HL-60 (cell line): ENCODE data around the gene SLC43A2.
"Not testable (repeated sequence)": the region's sequence is repeated elsewhere in the genome, so short reads cannot be mapped to it uniquely, and the experiment has no call there.

Experiments
- DNase-seq, 2 experiments: peaks; one replicate each; pipeline ENCODE4 v3.0.0-alpha.2; 2010 to 2020; ENCODE audit warnings: low read depth in 1 of 2, low spot score in 1 of 2
- H3K27ac ChIP-seq: fragments of 250-450 bp; sonication (Bioruptor Pico); replicated peaks from 2 replicates; pipeline ENCODE4 v1.5.1; 2020; ENCODE audit warnings: mild to moderate bottlenecking, moderate library complexity
- H3K27me3 ChIP-seq: fragments of 250-450 bp; sonication (Bioruptor Pico); 2 replicates; pipeline ENCODE4 v1.5.1; 2021; ENCODE audit warnings: mild to moderate bottlenecking, moderate library complexity; ENCODE audit not compliant: insufficient read depth, poor library complexity, severe bottlenecking
- H3K4me3 ChIP-seq: replicated peaks from 2 replicates; pipeline ENCODE4 v1.5.1; 2011; ENCODE audit warnings: mild to moderate bottlenecking, control low read depth, low read length; ENCODE audit not compliant: insufficient read depth
- CTCF ChIP-seq: IDR thresholded peaks from one replicate; pipeline ENCODE4 v1.5.1; 2011; ENCODE audit warnings: low read length, control low read depth, inconsistent platforms; ENCODE audit not compliant: insufficient read depth
- GABPA ChIP-seq: IDR thresholded peaks from 2 replicates; pipeline ENCODE4 v1.6.1; 2012; ENCODE audit warnings: low read depth
- POLR2AphosphoS5 ChIP-seq: IDR thresholded peaks from 2 replicates; pipeline ENCODE4 v1.6.1; 2012; ENCODE audit warnings: low read depth
- REST ChIP-seq: IDR thresholded peaks from 2 replicates; pipeline ENCODE4 v1.6.1; 2012; ENCODE audit warnings: low read depth; ENCODE audit not compliant: insufficient replicate concordance
- SPI1 ChIP-seq: IDR thresholded peaks from 2 replicates; pipeline ENCODE4 v1.6.1; 2012; ENCODE audit warnings: low read depth, mild to moderate bottlenecking, borderline replicate concordance

Gene SLC43A2

DNA sequence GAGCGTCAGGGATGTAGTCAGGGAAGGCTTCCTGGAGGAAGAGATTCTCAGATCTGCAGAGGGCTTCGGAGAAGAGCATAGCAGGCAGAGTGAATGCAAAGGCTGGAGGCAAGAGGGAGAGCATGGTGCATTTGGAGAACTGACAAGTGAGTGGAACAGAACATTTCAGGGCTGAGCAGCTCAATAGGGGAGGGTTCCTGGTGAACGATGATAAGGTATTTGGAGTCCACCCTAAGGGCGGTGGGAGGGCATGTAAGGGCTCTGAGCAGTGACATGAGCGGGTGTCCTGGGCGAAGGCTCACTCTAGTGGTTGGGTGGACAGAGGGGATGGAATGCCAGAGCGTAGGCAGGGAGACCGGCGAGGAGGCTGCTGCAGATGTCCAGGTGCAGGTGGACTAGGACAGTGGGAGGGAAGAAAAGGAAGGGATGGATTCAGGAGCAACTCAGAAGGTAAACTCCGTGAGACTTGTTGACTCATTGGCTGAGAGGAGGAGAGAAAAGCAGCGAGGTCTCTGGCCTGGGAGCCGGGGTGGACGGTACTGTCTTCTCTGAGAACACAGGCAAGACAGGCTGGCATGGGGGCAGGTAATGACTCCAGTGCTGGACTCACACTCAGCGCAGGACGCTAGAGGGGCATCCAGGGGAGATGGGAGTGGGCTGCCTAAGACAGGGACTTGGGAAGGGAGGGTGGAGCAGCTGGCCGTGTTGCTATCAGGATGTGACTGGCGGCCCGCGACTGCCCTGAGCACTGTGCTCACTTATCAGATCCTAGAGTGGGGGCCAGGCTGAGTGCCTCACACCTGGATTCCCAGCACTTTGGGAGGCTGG is 64.6 kb downstream of the SLC43A2 start:
- DNase-seq, result no peak
- no peak overlapping the region for H3K27ac ChIP-seq
- H3K4me3 ChIP-seq, result no peak overlapping the region
- no peaks in the 10 kb centered on the region for H3K27me3 ChIP-seq
- TF ChIP-seq POLR2AphosphoS5 (no peak), REST (no peak), SPI1 (no peak), GABPA (no peak), CTCF (no peak)

DNA sequence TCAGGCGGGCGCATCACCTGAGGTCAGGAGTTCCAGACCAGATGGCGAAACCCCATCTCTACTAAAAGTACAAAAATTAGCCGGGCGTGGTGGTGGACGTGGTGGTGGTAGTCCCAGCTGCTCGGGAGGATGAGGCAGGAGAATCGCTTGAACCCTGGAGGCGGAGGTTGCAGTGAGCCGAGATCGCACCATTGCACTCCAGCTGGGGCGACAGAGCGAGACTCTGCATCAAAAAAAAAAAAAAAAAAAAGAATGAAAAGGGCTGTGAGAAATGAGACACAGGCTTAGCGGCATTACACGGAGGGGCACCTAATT is 65.2 kb downstream of the SLC43A2 start:
- H3K27ac ChIP-seq, DNase-seq, H3K27me3 ChIP-seq, H3K4me3 ChIP-seq: not testable (repeated sequence)

- H3K27ac ChIP-seq, result no peak overlapping the region
- no peak for DNase-seq
Measured at GRCh38 chr17:1562176-1562643, 66.4 kb downstream of the SLC43A2 start.

More at GRCh38 chr17:1562176-1562643, 66.4 kb downstream of the SLC43A2 start:
- TF ChIP-seq REST (no peak), GABPA (no peak), POLR2AphosphoS5 (no peak), CTCF (no peak), SPI1 (no peak)
- Histone ChIP-seq H3K27me3 (no peaks in the 10 kb centered on the region), H3K4me3 (peak overlapping the region; percentile 65)
